ENCODE results near the gene TOGARAM2. TPM values are rescaled to one million over a fixed set of nuclear protein-coding genes. Genes with fewer than 3 reads are reported as not detected.
"Not testable (repeated sequence)": the region's sequence is repeated elsewhere in the genome, so short reads cannot be mapped to it uniquely, and the experiment has no call there.

TOGARAM2 gene
- polyA plus RNA-seq, 4 donors, result under 0.01 to 1.1 (median 0.79) TPM

GRCh38 chr2:28970464-28971160 lies 10.5 kb upstream of the TOGARAM2 start:
- H3K27me3 ChIP-seq (ENCODE audit: control insufficient read depth in 3 of 3, insufficient read depth in 3 of 3, low read length in 3 of 3), result no peaks in the 10 kb centered on the region
- H3K36me3 ChIP-seq (ENCODE audit: control insufficient read depth in 3 of 3, insufficient read depth in 2 of 3, low read depth in 1 of 3, low read length in 3 of 3), result no peaks in the 10 kb centered on the region
- H3K4me1 ChIP-seq (ENCODE audit: control insufficient read depth in 3 of 3, insufficient read depth in 2 of 3, low read depth in 1 of 3, low read length in 2 of 3), result no peaks in the 10 kb centered on the region
- H3K27ac ChIP-seq (ENCODE audit: low read depth in 1 of 3, low read length in 2 of 3), result no peak overlapping the region
- H3K9me3 ChIP-seq (ENCODE audit: control insufficient read depth in 2 of 2, insufficient read depth in 1 of 2, low read depth in 1 of 2, low read length in 1 of 2), result peaks cover under 1 to 3% of the 10 kb centered on the region in 2 donors
- FAIRE-seq (no peak), DNase-seq (no peak)
- WGBS, 3 donors, result 77 to 84% (median 83%) methylated on average over 6 of the region's 6 CpGs
- no peak overlapping the region for H3K4me3 ChIP-seq (ENCODE audit: low read depth in 1 of 3, low read length in 3 of 3)

- FAIRE-seq, result no peak
- no peak overlapping the region for H3K4me3 ChIP-seq (ENCODE audit: low read depth in 1 of 3, low read length in 3 of 3)
- no peaks in the 10 kb centered on the region for H3K36me3 ChIP-seq (ENCODE audit: control insufficient read depth in 3 of 3, insufficient read depth in 2 of 3, low read depth in 1 of 3, low read length in 3 of 3)
- H3K27ac ChIP-seq (ENCODE audit: low read depth in 1 of 3, low read length in 2 of 3), result no peak overlapping the region
- no peaks in the 10 kb centered on the region for H3K27me3 ChIP-seq (ENCODE audit: control insufficient read depth in 3 of 3, insufficient read depth in 3 of 3, low read length in 3 of 3)
- peaks cover 0 to 3% of the 10 kb centered on the region in 2 donors for H3K9me3 ChIP-seq (ENCODE audit: control insufficient read depth in 2 of 2, insufficient read depth in 1 of 2, low read depth in 1 of 2, low read length in 1 of 2)
- 58 to 68% (median 67%) methylated on average over 6 of the region's 6 CpGs for WGBS, 3 donors
- no peak for DNase-seq
- no peaks in the 10 kb centered on the region for H3K4me1 ChIP-seq (ENCODE audit: control insufficient read depth in 3 of 3, insufficient read depth in 2 of 3, low read depth in 1 of 3, low read length in 2 of 3)
These were observed 8.2 kb upstream of the TOGARAM2 start for GRCh38 chr2:28972778-28973335.

- DNase-seq (no peak), FAIRE-seq (no peak)
- Histone ChIP-seq H3K27me3 (ENCODE audit: control insufficient read depth in 3 of 3, insufficient read depth in 3 of 3, low read length in 3 of 3) (no peaks in the 10 kb centered on the region), H3K9me3 (ENCODE audit: control insufficient read depth in 2 of 2, insufficient read depth in 1 of 2, low read depth in 1 of 2, low read length in 1 of 2) (peaks cover 0 to 3% of the 10 kb centered on the region in 2 donors), H3K4me1 (ENCODE audit: control insufficient read depth in 3 of 3, insufficient read depth in 2 of 3, low read depth in 1 of 3, low read length in 2 of 3) (no peaks in the 10 kb centered on the region), H3K4me3 (ENCODE audit: low read depth in 1 of 3, low read length in 3 of 3) (no peak overlapping the region), H3K36me3 (ENCODE audit: control insufficient read depth in 3 of 3, insufficient read depth in 2 of 3, low read depth in 1 of 3, low read length in 3 of 3) (no peaks in the 10 kb centered on the region), H3K27ac (ENCODE audit: low read depth in 1 of 3, low read length in 2 of 3) (no peak overlapping the region)
- 89 to 98% (median 93%) methylated on average over 4 of the region's 4 CpGs for WGBS, 3 donors
These were observed 6.8 kb upstream of the TOGARAM2 start for GRCh38 chr2:28974252-28974651.

- Histone ChIP-seq H3K4me1 (ENCODE audit: control insufficient read depth in 3 of 3, insufficient read depth in 2 of 3, low read depth in 1 of 3, low read length in 2 of 3) (no peaks in the 10 kb centered on the region), H3K4me3 (ENCODE audit: low read depth in 1 of 3, low read length in 3 of 3) (no peak overlapping the region), H3K27me3 (ENCODE audit: control insufficient read depth in 3 of 3, insufficient read depth in 3 of 3, low read length in 3 of 3) (no peaks in the 10 kb centered on the region), H3K9me3 (ENCODE audit: control insufficient read depth in 2 of 2, insufficient read depth in 1 of 2, low read depth in 1 of 2, low read length in 1 of 2) (peaks cover 0 to 3% of the 10 kb centered on the region in 2 donors), H3K36me3 (ENCODE audit: control insufficient read depth in 3 of 3, insufficient read depth in 2 of 3, low read depth in 1 of 3, low read length in 3 of 3) (no peaks in the 10 kb centered on the region), H3K27ac (ENCODE audit: low read depth in 1 of 3, low read length in 2 of 3) (no peak overlapping the region)
- FAIRE-seq (no peak), DNase-seq (no peak)
- WGBS, 3 donors, result 82 to 95% (median 89%) methylated on average over 1 of the region's 1 CpG
These were observed 5.4 kb upstream of the TOGARAM2 start for GRCh38 chr2:28975671-28976070.

GRCh38 chr2:28976584-28976983 lies 4.5 kb upstream of the TOGARAM2 start:
- no peak overlapping the region for H3K27ac ChIP-seq (ENCODE audit: low read depth in 1 of 3, low read length in 2 of 3)
- FAIRE-seq (no peak), DNase-seq (peak; percentile 50 to 53)
- 40 to 66% (median 56%) methylated on average over 3 of the region's 3 CpGs for WGBS, 3 donors
- H3K4me3 ChIP-seq (ENCODE audit: low read depth in 1 of 3, low read length in 3 of 3), result no peak overlapping the region
- H3K27me3 ChIP-seq (ENCODE audit: control insufficient read depth in 3 of 3, insufficient read depth in 3 of 3, low read length in 3 of 3), result no peaks in the 10 kb centered on the region
- H3K9me3 ChIP-seq (ENCODE audit: control insufficient read depth in 2 of 2, insufficient read depth in 1 of 2, low read depth in 1 of 2, low read length in 1 of 2), result peaks cover 0 to 3% of the 10 kb centered on the region in 2 donors
- no peaks in the 10 kb centered on the region for H3K36me3 ChIP-seq (ENCODE audit: control insufficient read depth in 3 of 3, insufficient read depth in 2 of 3, low read depth in 1 of 3, low read length in 3 of 3)
- H3K4me1 ChIP-seq (ENCODE audit: control insufficient read depth in 3 of 3, insufficient read depth in 2 of 3, low read depth in 1 of 3, low read length in 2 of 3), result peaks cover 0 to 3% (median 0%) of the 10 kb centered on the region in 3 donors

GRCh38 chr2:28977176-28977875 lies 3.8 kb upstream of the TOGARAM2 start:
- 88 to 89% (median 88%) methylated on average over 10 of the region's 10 CpGs for WGBS, 3 donors
- FAIRE-seq, result no peak

GRCh38 chr2:28978001-28978400 lies 3.1 kb upstream of the TOGARAM2 start:
- not testable (repeated sequence) for FAIRE-seq
- WGBS, 3 donors, result 90 to 93% (median 91%) methylated on average over 8 of the region's 8 CpGs

More at GRCh38 chr2:28977176-28977875, 3.8 kb upstream of the TOGARAM2 start:
- peaks cover 0 to 3% of the 10 kb centered on the region in 2 donors for H3K9me3 ChIP-seq (ENCODE audit: control insufficient read depth in 2 of 2, insufficient read depth in 1 of 2, low read depth in 1 of 2, low read length in 1 of 2)
- H3K4me1 ChIP-seq (ENCODE audit: control insufficient read depth in 3 of 3, insufficient read depth in 2 of 3, low read depth in 1 of 3, low read length in 2 of 3), result peaks cover 0 to 3% (median 0%) of the 10 kb centered on the region in 3 donors
- no peak overlapping the region for H3K4me3 ChIP-seq (ENCODE audit: low read depth in 1 of 3, low read length in 3 of 3)
- no peak overlapping the region for H3K27ac ChIP-seq (ENCODE audit: low read depth in 1 of 3, low read length in 2 of 3)
- H3K27me3 ChIP-seq (ENCODE audit: control insufficient read depth in 3 of 3, insufficient read depth in 3 of 3, low read length in 3 of 3), result no peaks in the 10 kb centered on the region
- no peak for DNase-seq
- no peaks in the 10 kb centered on the region for H3K36me3 ChIP-seq (ENCODE audit: control insufficient read depth in 3 of 3, insufficient read depth in 2 of 3, low read depth in 1 of 3, low read length in 3 of 3)

GRCh38 chr2:28978606-28979005 lies 2.5 kb upstream of the TOGARAM2 start:
- H3K27me3 ChIP-seq (ENCODE audit: control insufficient read depth in 3 of 3, insufficient read depth in 3 of 3, low read length in 3 of 3), result no peaks in the 10 kb centered on the region
- WGBS, 3 donors, result 72 to 78% (median 77%) methylated on average over 6 of the region's 6 CpGs
- DNase-seq, result no peak
- FAIRE-seq, result no peak
- H3K4me1 ChIP-seq (ENCODE audit: control insufficient read depth in 3 of 3, insufficient read depth in 2 of 3, low read depth in 1 of 3, low read length in 2 of 3), result peaks cover 0 to 3% (median 0%) of the 10 kb centered on the region in 3 donors
- H3K4me3 ChIP-seq (ENCODE audit: low read depth in 1 of 3, low read length in 3 of 3), result no peak overlapping the region
- no peak overlapping the region for H3K27ac ChIP-seq (ENCODE audit: low read depth in 1 of 3, low read length in 2 of 3)
- H3K36me3 ChIP-seq (ENCODE audit: control insufficient read depth in 3 of 3, insufficient read depth in 2 of 3, low read depth in 1 of 3, low read length in 3 of 3), result no peaks in the 10 kb centered on the region
- H3K9me3 ChIP-seq (ENCODE audit: control insufficient read depth in 2 of 2, insufficient read depth in 1 of 2, low read depth in 1 of 2, low read length in 1 of 2), result peaks cover 0 to 3% of the 10 kb centered on the region in 2 donors

More at GRCh38 chr2:28978001-28978400, 3.1 kb upstream of the TOGARAM2 start:
- H3K27ac ChIP-seq (ENCODE audit: low read depth in 1 of 3, low read length in 2 of 3); DNase-seq; H3K4me1 ChIP-seq (ENCODE audit: control insufficient read depth in 3 of 3, insufficient read depth in 2 of 3, low read depth in 1 of 3, low read length in 2 of 3); H3K4me3 ChIP-seq (ENCODE audit: low read depth in 1 of 3, low read length in 3 of 3); H3K27me3 ChIP-seq (ENCODE audit: control insufficient read depth in 3 of 3, insufficient read depth in 3 of 3, low read length in 3 of 3); H3K36me3 ChIP-seq (ENCODE audit: control insufficient read depth in 3 of 3, insufficient read depth in 2 of 3, low read depth in 1 of 3, low read length in 3 of 3); H3K9me3 ChIP-seq (ENCODE audit: control insufficient read depth in 2 of 2, insufficient read depth in 1 of 2, low read depth in 1 of 2, low read length in 1 of 2): not testable (repeated sequence)

Measured in small intestine (tissue), 7 donors.